COLO668 (cell line): Measurements from ENCODE around the gene ZNHIT1.

ENCODE experiments used
- DNase-seq: peaks from one replicate; lab custom pipeline; 2025; ENCODE audit not compliant: unreplicated experiment; lab: John Stamatoyannopoulos, UW

Gene ZNHIT1

DNA sequence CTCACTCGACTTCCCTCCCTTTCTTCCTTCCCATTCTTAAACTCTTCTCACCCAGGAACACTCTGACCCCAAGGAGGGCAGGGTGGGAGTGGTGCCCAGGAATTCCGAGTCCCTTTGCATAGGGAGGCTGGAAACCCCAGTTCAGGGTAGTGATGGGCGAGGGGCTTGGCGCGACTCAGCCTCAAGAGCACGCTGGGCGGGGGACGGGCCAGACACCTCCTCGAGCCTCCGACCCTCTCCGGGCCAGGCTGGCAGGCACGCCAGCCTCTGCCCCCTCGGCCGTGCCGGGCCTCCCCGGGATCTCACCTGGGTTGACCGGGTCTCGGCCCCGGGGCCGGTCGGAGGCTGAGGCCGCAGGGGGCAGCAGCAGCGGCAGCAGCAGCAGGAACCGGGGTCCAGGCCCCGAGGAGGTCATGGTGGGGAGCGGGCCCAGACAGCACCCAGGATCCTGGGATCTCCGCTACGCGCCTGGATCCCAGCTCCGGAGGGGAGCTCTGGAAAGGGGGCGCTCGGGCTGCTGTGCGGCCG is 1.0 kb upstream of the ZNHIT1 start:
- DNase-seq: no peak

DNA sequence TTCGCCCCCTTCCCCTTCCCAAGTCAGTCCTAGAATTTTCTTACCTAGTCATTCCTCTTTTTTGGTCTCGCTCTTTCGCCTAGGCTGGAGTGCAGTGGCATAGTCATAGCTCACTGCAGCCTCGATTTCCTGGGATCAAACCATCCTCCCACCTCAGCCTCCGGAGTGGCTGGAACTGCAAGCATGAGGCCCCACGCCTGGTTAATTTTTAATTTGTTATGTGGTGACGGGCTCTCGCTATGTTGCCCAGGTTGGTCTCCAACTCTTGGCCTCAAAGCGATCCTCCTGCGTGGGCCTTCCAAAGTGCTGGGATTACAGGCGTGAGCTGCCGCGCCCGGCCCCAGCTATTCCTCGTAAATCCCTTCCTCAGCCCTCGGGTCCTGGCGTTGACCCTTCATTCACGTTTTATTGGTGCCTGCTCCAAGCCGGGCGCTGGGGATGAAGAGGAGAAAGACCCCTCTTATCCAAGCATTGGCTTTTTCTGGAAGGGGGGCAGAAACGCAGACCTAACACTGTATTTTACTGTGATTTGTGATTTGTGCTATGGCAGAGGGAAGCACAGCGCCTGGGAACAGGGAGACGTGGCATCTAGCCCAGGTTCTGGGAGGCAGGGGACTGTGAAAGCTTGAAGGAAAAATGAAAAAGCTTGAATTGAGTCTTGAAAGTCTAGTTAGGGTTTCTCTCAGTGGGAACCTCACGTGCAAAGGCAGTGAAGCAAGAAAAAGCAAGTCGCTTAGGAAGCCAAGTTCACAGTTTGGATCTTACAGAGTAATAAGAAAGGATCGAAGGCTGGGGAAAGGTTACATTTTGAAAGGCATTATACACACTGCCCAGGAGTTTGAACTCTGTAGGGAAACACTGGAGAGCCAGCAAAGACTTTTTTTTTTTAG is 516 bp downstream of the ZNHIT1 start:
- DNase-seq: peak; percentile 43

DNA sequence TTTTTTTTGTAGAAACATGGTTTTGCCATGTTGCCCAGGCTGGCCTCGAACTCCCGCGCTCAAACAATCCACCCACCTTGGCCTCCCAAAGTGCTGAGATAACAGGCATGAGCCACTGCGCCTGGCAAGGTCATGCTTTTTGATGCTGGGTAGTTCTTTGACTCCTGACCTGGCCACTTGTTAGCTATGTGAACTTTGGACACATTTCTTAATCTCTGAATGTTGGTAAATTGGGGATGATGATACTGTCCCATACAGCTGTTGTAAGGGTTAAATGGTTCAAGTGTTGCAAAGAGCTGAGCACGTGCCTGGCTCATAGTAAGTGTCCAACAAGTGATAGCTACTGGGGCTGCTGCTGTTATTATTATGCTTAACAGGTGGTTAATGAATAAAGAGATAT is 2.3 kb downstream of the ZNHIT1 start:
- no peak for DNase-seq

- DNase-seq: no peak
Observed at GRCh38 chr7:101222275-101222830, 4.4 kb downstream of the ZNHIT1 start.

DNA sequence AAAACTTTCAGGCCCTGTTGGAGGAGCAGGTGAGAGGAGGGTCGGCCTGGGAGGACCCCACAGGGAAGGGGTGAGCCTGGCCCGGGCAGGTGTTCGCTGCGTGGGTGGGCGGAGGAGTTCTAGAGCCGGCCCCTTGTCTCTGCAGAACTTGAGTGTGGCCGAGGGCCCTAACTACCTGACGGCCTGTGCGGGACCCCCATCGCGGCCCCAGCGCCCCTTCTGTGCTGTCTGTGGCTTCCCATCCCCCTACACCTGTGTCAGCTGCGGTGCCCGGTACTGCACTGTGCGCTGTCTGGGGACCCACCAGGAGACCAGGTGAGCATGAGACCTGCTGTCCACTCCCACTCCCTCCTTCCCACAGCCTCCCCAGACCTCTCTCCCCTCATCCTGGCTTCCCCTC is 5.6 kb downstream of the ZNHIT1 start:
- DNase-seq: no peak

DNA sequence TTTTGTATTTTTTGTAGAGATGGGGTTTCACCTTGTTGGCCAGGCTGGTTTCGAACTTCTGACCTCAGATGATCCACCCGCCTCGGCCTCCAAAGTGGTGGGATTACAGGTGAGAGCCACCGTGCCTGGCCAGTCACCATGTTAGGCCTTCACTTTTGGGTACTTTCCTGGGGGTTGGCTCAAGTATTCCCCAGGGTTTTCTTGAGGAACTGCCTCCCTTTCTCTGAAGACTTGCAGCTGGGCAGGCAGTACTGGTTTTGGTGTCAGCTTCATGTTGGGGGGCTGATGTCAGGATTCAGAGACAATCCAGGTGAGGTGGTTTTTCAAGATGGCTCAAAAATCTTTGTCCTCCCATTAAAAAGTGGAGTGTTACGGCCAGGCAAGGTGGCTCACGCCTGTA is 7.7 kb downstream of the ZNHIT1 start:
- no peak for DNase-seq

GRCh38 chr7:101226721-101227120 is 8.8 kb downstream of the ZNHIT1 start:
- no peak for DNase-seq

GRCh38 chr7:101231644-101232043 is 13.7 kb downstream of the ZNHIT1 start:
- DNase-seq: no peak

- peak; percentile 76 for DNase-seq
Observed at GRCh38 chr7:101232141-101232850, 14.3 kb downstream of the ZNHIT1 start.

GRCh38 chr7:101233907-101234547 is 16.1 kb downstream of the ZNHIT1 start:
- DNase-seq: no peak

DNA sequence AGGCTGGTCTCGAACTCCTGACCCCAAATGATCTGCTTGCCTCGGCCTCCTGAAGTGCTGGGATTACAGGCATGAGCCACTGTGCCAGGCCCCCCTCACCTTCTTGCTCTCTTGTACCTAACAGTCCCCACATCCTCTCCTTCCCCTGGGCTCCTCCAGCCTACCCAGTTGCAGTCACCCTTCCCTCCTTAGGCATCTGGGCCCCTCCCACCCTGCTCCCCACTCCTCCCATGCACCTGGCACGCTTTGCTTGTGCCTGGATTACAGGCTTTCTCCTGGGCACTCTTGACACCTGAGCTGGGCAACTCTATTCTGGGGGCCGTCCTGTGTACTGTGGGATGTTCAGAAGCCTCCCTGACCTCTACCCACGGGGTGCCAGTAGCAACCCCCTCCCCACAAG is 16.7 kb downstream of the ZNHIT1 start:
- DNase-seq: no peak

- no peak for DNase-seq
Observed at GRCh38 chr7:101235050-101235449, 17.1 kb downstream of the ZNHIT1 start.

DNA sequence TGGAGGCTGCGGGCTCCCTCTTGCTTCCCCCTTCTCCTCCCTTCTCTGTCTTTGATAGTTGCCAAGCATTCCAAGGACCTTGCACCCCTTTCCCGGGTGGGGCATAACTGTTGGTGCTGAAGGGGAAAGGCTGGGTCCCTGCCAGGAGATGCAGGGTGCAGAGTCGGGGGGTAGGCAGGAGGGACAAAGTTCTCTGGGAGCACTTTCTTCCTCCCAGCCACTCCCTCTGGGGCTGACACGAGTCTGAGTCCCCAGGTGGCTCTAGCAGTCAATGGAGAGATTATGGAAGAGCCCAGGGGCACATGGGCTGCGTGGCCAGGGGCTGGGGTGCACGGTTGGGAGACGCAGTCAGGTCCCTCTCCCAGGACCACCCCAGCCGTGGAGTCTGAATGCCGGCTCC is 17.6 kb downstream of the ZNHIT1 start:
- DNase-seq: no peak

DNA sequence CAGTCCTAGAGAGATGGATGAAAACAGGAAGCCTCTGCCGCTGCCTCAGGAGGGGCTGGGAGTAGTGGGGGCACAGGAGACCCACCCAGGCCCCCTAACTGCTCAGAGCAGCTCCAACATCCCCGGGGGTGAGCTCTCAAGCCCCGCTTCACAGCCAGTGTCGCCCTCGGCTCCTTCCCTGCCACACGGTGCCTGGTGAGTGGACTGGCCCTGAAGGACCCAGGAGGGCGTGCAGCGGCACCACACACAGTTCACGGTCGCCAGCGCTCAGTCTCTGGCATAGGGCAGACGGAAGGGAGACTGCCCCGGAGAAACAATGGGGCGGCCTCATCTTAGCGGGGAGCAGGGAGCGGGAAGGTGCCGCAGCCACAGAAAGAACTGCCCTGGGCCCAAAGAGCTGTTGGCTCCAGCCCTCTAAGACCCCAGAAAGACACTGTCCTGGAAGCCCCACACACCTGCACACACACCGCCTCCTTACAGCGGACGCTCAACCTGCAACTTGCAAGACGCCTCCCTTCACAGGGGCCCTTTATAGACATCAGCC is 18.4 kb downstream of the ZNHIT1 start:
- no peak for DNase-seq

DNA sequence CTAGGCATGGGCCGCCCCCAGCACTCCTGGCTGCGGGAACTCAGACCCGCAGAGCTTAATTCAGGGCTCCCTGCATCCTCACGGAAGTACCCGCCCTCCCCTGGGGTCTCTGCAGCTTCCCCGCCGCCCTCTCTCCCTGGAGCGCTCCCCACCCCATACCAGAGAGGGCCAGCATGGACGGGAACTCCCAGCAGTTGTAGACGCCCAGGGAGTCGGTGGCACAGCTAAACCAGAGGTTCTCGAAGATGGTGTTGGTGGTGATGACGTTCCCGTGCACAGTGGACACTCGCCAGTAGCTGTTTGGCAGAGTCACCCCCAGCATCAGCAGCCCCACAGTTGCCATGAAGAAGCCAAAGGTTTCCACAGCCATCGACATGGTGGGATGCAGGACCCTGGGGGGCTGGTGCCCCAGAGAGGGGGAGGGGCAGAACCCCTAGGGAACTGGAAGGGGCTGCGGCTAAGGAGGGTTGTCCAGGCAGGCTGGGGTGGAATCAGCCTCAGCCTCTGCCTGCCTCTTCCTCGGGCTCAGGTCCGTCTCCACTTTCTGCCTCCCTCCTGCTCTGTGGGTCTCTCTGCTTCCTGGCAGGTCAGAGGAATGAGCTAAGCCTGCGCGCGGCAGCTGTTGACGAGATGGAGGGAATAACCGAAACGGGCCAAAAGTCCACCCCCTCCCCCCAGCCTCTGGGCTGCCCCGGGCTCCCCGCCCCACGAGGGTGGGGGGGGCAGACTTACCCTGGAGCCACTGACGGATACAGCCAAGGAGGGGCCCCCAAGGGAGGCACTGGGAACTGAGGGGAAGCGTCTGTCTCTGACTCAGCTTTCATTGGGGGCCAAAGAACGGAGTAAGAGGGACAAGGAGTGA is 19.5 kb downstream of the ZNHIT1 start, which contains the start of gene CLDN15:
TSS of gene CLDN15 (minus strand) at position 597 of the 862 bp plus-strand sequence. CDS start at position 376, 221 bp downstream.
- no peak for DNase-seq

GRCh38 chr7:101238226-101239182 is 20.5 kb downstream of the ZNHIT1 start:
- DNase-seq: no peak

DNA sequence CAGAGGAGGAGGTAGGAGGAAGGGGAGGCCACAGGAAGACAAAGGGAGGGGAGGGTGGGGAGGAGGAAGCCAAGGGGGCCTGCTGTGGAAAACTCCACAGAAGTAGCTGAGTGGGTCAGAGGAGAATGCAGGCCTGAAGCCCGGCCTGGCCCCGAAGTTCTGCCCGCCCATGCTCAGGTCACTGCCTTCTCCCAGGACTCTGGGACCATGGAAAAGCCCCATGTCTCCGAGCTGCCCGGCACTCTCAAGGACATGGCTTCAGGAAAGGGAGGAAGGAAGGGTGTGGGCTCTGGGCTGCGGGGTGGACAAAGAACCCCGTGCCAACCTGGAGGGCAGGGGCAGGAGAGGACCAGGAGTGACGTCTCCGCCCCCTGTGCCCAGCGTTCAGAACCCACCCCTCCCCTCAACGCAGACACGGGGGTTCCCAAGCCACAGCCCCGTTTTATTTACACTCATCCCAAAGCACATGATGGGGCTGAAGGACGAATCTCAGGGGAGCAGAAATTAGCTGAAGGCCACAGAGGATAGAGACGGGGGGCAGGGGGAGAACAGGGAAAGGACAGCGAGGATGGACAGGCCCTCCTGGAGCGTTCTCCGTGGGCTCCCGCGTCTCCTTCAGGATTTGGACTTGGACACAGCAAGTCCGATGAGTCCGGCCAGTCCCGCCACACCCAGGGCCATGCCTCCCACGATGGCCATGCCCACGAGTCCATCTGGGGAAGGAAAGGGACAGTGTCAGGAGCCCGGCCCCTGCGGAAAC is 21.4 kb downstream of the ZNHIT1 start:
- no peak for DNase-seq

DNA sequence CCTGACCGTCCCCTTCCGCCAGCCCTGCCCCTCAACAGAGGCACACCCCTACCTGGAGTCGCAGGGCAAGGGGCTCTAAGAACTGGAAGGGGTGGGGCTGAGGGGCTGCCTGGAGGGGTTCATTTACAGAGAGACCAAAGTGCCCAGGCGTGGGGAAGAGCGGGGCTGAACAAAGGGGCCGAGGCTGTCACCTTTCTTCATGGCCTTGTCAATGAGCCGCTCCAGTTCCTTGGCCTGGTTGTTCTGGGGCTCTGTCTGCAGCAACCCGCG is 21.9 kb downstream of the ZNHIT1 start:
- no peak for DNase-seq
